ENCODE measurements around the gene KDM5A. TPM values are rescaled to one million over a fixed set of nuclear protein-coding genes. Genes with fewer than 3 reads are reported as not detected.

Gene KDM5A
- polyA plus RNA-seq, 1 donor (not counting 4 experiments of a cell fraction or from before 2014, with no cell fraction given) = 14.5 TPM

DNA sequence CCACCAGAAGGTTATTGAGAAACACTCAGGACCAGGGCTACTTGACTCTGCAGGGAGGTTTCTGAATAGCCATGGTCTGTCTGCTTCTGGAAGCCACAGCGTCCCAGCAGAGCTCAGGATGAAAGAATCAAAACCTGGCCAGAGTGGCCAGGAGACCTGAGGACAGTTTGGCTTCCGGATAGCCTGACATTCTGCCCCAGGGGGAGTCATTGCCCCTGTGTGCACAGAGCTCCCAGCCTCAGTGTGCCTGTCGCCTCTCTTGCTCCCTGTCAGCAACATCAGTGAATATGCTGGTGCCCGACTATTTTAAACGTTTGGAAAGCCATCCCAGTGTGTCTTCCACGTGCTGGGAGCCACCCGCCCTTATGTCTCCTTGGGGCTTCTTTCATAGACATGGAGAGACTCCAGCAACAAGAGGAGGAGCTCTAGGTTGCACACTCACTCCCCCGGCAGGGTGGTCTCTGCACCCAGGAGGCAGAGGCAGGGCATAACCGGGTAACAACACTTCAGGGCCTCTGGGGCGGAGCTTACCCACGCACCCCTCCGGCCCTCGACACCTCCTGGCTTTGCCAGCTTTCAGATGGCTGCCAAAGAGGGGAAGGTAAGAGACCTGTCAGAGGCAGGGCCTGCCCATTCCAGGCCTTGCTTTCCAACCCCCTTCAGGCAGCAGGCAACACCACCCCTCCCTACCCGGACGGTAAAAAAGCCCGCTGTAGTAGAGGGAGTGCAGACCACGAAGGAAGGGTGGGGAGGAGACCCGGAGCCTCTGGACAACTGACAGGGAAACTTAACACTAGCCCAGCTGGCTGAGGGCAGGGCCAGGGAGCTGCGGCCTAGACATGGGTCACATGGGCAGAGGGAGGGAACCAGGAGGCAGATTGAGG is 156.1 kb downstream of the KDM5A start:
- H3K9me3 ChIP-seq (ENCODE audit: control insufficient read depth, low read depth, low read length) = no peaks in the 10 kb centered on the region
- no peaks in the 10 kb centered on the region for H3K36me3 ChIP-seq (ENCODE audit: control insufficient read depth in 2 of 2, extremely low read depth in 1 of 2, insufficient read depth in 2 of 2, low read length in 2 of 2)
- no peak for FAIRE-seq
- H3K27me3 ChIP-seq (ENCODE audit: control insufficient read depth, extremely low read depth, insufficient read depth, low read length) = peaks cover 14% of the 10 kb centered on the region
- no peaks in the 10 kb centered on the region for H3K4me1 ChIP-seq (ENCODE audit: control insufficient read depth, extremely low read depth, insufficient read depth, low read length)
- no peaks in the 10 kb centered on the region for H3K9me1 ChIP-seq (ENCODE audit: control insufficient read depth, extremely low read depth, insufficient read depth, low read length)
- TF ChIP-seq EZH2 (IDR thresholded peaks at IDR 0.05; ENCODE audit: low read length) = no peak
- TF ChIP-seq, protein P1, sequence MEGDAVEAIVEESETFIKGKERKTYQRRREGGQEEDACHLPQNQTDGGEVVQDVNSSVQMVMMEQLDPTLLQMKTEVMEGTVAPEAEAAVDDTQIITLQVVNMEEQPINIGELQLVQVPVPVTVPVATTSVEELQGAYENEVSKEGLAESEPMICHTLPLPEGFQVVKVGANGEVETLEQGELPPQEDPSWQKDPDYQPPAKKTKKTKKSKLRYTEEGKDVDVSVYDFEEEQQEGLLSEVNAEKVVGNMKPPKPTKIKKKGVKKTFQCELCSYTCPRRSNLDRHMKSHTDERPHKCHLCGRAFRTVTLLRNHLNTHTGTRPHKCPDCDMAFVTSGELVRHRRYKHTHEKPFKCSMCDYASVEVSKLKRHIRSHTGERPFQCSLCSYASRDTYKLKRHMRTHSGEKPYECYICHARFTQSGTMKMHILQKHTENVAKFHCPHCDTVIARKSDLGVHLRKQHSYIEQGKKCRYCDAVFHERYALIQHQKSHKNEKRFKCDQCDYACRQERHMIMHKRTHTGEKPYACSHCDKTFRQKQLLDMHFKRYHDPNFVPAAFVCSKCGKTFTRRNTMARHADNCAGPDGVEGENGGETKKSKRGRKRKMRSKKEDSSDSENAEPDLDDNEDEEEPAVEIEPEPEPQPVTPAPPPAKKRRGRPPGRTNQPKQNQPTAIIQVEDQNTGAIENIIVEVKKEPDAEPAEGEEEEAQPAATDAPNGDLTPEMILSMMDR (optimal IDR thresholded peaks at IDR 0.05 in 1 of 3, IDR thresholded peaks at IDR 0.05 in 1 of 3, conservative IDR thresholded peaks at IDR 0.05 in 1 of 3; ENCODE audit: extremely low read depth in 1 of 3, insufficient read depth in 2 of 3, low read length in 3 of 3) = no peak
- no peak overlapping the region for H3K4me3 ChIP-seq (ENCODE audit: control insufficient read depth in 2 of 3, extremely low read depth in 1 of 3, insufficient read depth in 2 of 3, low read depth in 1 of 3, low read length in 3 of 3)
- no peak overlapping the region for H3K9ac ChIP-seq (ENCODE audit: control insufficient read depth, extremely low read depth, insufficient read depth, low read length)
- no peaks in the 10 kb centered on the region for H3K79me2 ChIP-seq (ENCODE audit: control insufficient read depth, insufficient read depth, low read length)
- dilution Hi-C loops (cut with MboI; ENCODE audit: extremely low pct_ligation_motif_present, low sequenced_read_pairs) = no loop called here
- H3K4me2 ChIP-seq (ENCODE audit: control insufficient read depth, extremely low read depth, insufficient read depth, low read depth, low read length) = no peak overlapping the region
- no peaks in the 10 kb centered on the region for H4K20me1 ChIP-seq (ENCODE audit: control insufficient read depth, extremely low read depth, insufficient read depth, low read length)
- no peak overlapping the region for H3K27ac ChIP-seq (ENCODE audit: control insufficient read depth, insufficient read depth, low read length)
- H2AFZ ChIP-seq (ENCODE audit: control insufficient read depth, low read length) = no peak overlapping the region
- DNase-seq (ENCODE audit: low read depth, low spot score) = no peak

DNA sequence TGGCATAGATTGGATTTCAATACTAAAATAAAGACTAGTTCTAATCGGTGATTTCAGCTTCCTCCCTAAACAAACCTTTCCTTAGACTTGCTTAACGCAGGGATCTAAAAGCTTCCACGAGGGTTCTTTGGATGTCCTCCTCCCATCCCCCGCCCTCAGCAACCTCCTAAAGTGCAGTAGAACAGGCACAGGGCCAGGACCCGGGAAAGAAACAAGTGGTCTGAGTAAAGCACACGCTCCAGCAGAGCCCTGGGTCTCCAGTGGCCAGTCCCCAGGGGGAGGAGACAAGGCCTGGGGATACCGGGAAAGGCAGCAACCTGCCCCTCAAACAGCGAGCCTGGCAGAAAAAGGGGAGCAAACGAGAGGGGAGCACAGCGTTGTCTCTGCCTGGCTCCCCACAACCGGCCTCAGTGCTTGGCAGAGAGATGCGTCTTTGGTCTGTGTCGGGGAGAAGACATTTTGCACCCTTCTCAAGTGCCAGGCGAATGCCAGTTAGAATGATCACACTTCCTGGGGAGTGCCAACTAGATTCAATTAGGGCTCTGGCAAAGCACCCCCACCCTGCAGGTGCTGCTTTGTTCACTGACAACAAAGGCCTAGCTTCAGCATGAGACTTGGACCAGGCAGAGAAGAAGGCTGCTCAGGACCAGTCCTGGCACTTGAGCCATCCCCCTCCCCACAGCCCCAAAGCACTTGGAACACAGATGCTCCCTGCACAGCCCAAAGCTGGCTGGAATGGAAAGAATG is 158.0 kb downstream of the KDM5A start:
- Histone ChIP-seq H4K20me1 (ENCODE audit: control insufficient read depth, extremely low read depth, insufficient read depth, low read length) (no peaks in the 10 kb centered on the region), H3K9me3 (ENCODE audit: control insufficient read depth, low read depth, low read length) (no peaks in the 10 kb centered on the region), H3K4me2 (ENCODE audit: control insufficient read depth, extremely low read depth, insufficient read depth, low read depth, low read length) (no peak overlapping the region), H2AFZ (ENCODE audit: control insufficient read depth, low read length) (no peak overlapping the region), H3K4me3 (ENCODE audit: control insufficient read depth in 2 of 3, extremely low read depth in 1 of 3, insufficient read depth in 2 of 3, low read depth in 1 of 3, low read length in 3 of 3) (no peak overlapping the region), H3K79me2 (ENCODE audit: control insufficient read depth, insufficient read depth, low read length) (no peaks in the 10 kb centered on the region), H3K9ac (ENCODE audit: control insufficient read depth, extremely low read depth, insufficient read depth, low read length) (no peak overlapping the region), H3K36me3 (ENCODE audit: control insufficient read depth in 2 of 2, extremely low read depth in 1 of 2, insufficient read depth in 2 of 2, low read length in 2 of 2) (no peaks in the 10 kb centered on the region), H3K27me3 (ENCODE audit: control insufficient read depth, extremely low read depth, insufficient read depth, low read length) (peaks cover 18% of the 10 kb centered on the region), H3K4me1 (ENCODE audit: control insufficient read depth, extremely low read depth, insufficient read depth, low read length) (no peaks in the 10 kb centered on the region), H3K27ac (ENCODE audit: control insufficient read depth, insufficient read depth, low read length) (no peak overlapping the region), H3K9me1 (ENCODE audit: control insufficient read depth, extremely low read depth, insufficient read depth, low read length) (no peaks in the 10 kb centered on the region)
- DNase-seq (ENCODE audit: low read depth, low spot score) = no peak
- dilution Hi-C loops (cut with MboI; ENCODE audit: extremely low pct_ligation_motif_present, low sequenced_read_pairs) = no loop called here
- no peak for TF ChIP-seq EZH2 (IDR thresholded peaks at IDR 0.05; ENCODE audit: low read length)
- TF ChIP-seq, protein P1 (optimal IDR thresholded peaks at IDR 0.05 in 1 of 3, IDR thresholded peaks at IDR 0.05 in 1 of 3, conservative IDR thresholded peaks at IDR 0.05 in 1 of 3; ENCODE audit: extremely low read depth in 1 of 3, insufficient read depth in 2 of 3, low read length in 3 of 3) = no peak
- FAIRE-seq = no peak

Other genes starting within 250 kb of the KDM5A start
- 0.32 TPM in 1 of 3 replicates, not detected in the others for gene SLC6A12, start 175.2 kb downstream of the KDM5A start, polyA plus RNA-seq
- gene SLC6A13, start 126.5 kb downstream of the KDM5A start, polyA plus RNA-seq = 0.33 to 0.45 TPM in 2 of 3 replicates, not detected in the other
- 4.6 to 8.3 TPM (median 5.8 TPM) in 3 replicates for gene CCDC77, start 12.3 kb upstream of the KDM5A start, polyA plus RNA-seq
- gene B4GALNT3, start 70.6 kb upstream of the KDM5A start, polyA plus RNA-seq = 7.5 to 14.6 TPM (median 8.4 TPM) in 3 replicates

All from keratinocyte (primary cell).